HepG2 (cell line): ENCODE data around the gene GSK3A. TPM values are rescaled to one million over a fixed set of nuclear protein-coding genes. Genes with fewer than 3 reads are reported as not detected.

ENCODE experiments used
- THRA ChIP-seq: sonication (generic); formaldehyde crosslinking; IDR thresholded peaks from 2 replicates; pipeline ENCODE4 v1.4.0; 2020; ENCODE audit warnings: missing genetic modification reagents, borderline replicate concordance
- ZBTB40 ChIP-seq, 2 experiments: fragments of 450-650 bp in 1 of 2; sonication (generic) in 1 of 2; formaldehyde crosslinking in 1 of 2; IDR thresholded peaks; 2 replicates each; pipeline versions ENCODE4 v1.6.1 to v1.8.0; 2016 to 2022; ENCODE audit warnings: antibody characterized with exemption in 1 of 2, mild to moderate bottlenecking in 1 of 2, missing genetic modification reagents in 1 of 2
- polyA plus RNA-seq, 8 experiments: library from polyadenylated mRNA; depleted of rRNA in 3 of 8; stranded (reverse) in 7 of 8; unstranded in 1 of 8; fragments of >200 nt; fragmentation: Illumina TruSeq in 4 of 8; extraction: Trizol in 4 of 8; gene quantifications; 2 replicates each; pipeline versions ENCODE4 v1.2.1 to v1.2.3, GENCODE V29; 2011 to 2016; ENCODE audit warnings: low read depth in 4 of 8, missing spikeins in 1 of 8, mixed read lengths in 1 of 8; ENCODE audit not compliant: insufficient read depth in 1 of 8
- total RNA-seq, 5 experiments: library from RNA; depleted of rRNA; stranded (reverse); fragments of >200 nt; fragmentation: Illumina TruSeq; extraction: Trizol; gene quantifications; 2 replicates each; pipeline ENCODE4 v1.2.3, GENCODE V29; 2016; ENCODE audit warnings: low read depth in 1 of 5

Gene GSK3A
- total and polyA plus RNA-seq, 2 of the 13 experiments (the other 11 are each of a cell fraction or from before 2014, with no cell fraction given): 16.9 to 52.5 TPM

GRCh38 chr19:42234364-42234763 lies 8.0 kb downstream of the GSK3A start (continued):
- TF ChIP-seq ZBTB40 (IDR thresholded peaks at IDR 0.05) (no peak), ZBTB40 (CRISPR knock-in tag; IDR thresholded peaks at IDR 0.05) (no peak), THRA (no peak)
